Myocyte (in vitro differentiated cells): ENCODE measurements around the gene PGGHG. TPM values are rescaled to one million over a fixed set of nuclear protein-coding genes. Genes with fewer than 3 reads are reported as not detected.
A peak's percentile ranks its signal among the peaks of the same experiment; 100 is the strongest.

Experiments used
- DNase-seq: peaks from one replicate; pipeline ENCODE4 v3.0.0-alpha.2; 2012; ENCODE audit warnings: low read depth
- total RNA-seq: library from RNA; depleted of rRNA; stranded (reverse); fragments of >200 nt; gene quantifications from 2 replicates; pipeline ENCODE4 v1.2.3, GENCODE V29; 2014

Gene PGGHG
- total RNA-seq, 1 donor from 2014 or later = 8.2 TPM

GRCh38 chr11:269146-269890, 19.6 kb upstream of the PGGHG start:
- DNase-seq = no peak

- no peak for DNase-seq
Measured at GRCh38 chr11:270451-271318, 18.2 kb upstream of the PGGHG start.

GRCh38 chr11:271319-271715, 17.6 kb upstream of the PGGHG start:
- no peak for DNase-seq

- DNase-seq = no peak
Measured at GRCh38 chr11:272195-272930, 16.6 kb upstream of the PGGHG start.

- DNase-seq = no peak
Measured at GRCh38 chr11:272931-273198, 16.1 kb upstream of the PGGHG start.

GRCh38 chr11:276219-276618, 12.7 kb upstream of the PGGHG start:
- DNase-seq = no peak

GRCh38 chr11:278001-278951, 10.7 kb upstream of the PGGHG start, which contains the start of gene NLRP6:
NLRP6 (plus strand) TSS chr11:278407; CDS start chr11:278570, 163 bp downstream.
- no peak for DNase-seq

- DNase-seq = no peak
Measured at GRCh38 chr11:279040-279965, 9.6 kb upstream of the PGGHG start.

GRCh38 chr11:279966-280705, 8.8 kb upstream of the PGGHG start:
- no peak for DNase-seq

- no peak for DNase-seq
Measured at GRCh38 chr11:280706-281485, 8.0 kb upstream of the PGGHG start.

- DNase-seq = no peak
Measured at GRCh38 chr11:281486-282161, 7.3 kb upstream of the PGGHG start.

- DNase-seq = no peak
Measured at GRCh38 chr11:282171-282570, 6.8 kb upstream of the PGGHG start.

- DNase-seq = no peak
Measured at GRCh38 chr11:282630-283360, 6.1 kb upstream of the PGGHG start.

GRCh38 chr11:283405-284104, 5.4 kb upstream of the PGGHG start:
- DNase-seq = no peak

GRCh38 chr11:284105-285020, 4.6 kb upstream of the PGGHG start:
- DNase-seq = peak; percentile 81
